ENCODE data around the gene KCNG2. TPM values are rescaled to one million over a fixed set of nuclear protein-coding genes. Genes with fewer than 3 reads are reported as not detected.

Gene KCNG2
- total RNA-seq, 2 donors from 2014 or later = not detected

GRCh38 chr18:79887181-79888000 lies 89.7 kb downstream of the KCNG2 start:
- Histone ChIP-seq H3K27me3 (no peaks in the 10 kb centered on the region), H3K9me3 (peaks cover 0 to 13% (median 0%) of the 10 kb centered on the region in 3 donors), H3K4me3 (no peak overlapping the region), H3K4me1 (no peaks in the 10 kb centered on the region), H3K36me3 (replicated peaks in 1 of 2; ENCODE audit: insufficient read depth in 1 of 2, low read depth in 2 of 2) (no peaks in the 10 kb centered on the region), H3K27ac (no peak overlapping the region)
- intact Hi-C loops (cut with DNase I) = no loop called here
- no peak for ATAC-seq
- peak in 1 of 4 donors; percentile 1 for DNase-seq
- 81% methylated on average over 18 to 24 of the region's 30 CpGs for WGBS, 2 donors
- TF ChIP-seq CTCF (IDR thresholded peaks at IDR 0.05) = no peak
- no peak for TF ChIP-seq POLR2A (IDR thresholded peaks at IDR 0.05)

GRCh38 chr18:79888016-79888415 lies 90.3 kb downstream of the KCNG2 start:
- Histone ChIP-seq H3K27me3 (no peaks in the 10 kb centered on the region), H3K36me3 (replicated peaks in 1 of 2; ENCODE audit: insufficient read depth in 1 of 2, low read depth in 2 of 2) (no peaks in the 10 kb centered on the region), H3K27ac (no peak overlapping the region), H3K4me3 (no peak overlapping the region), H3K9me3 (peaks cover 0 to 13% (median 0%) of the 10 kb centered on the region in 3 donors), H3K4me1 (no peaks in the 10 kb centered on the region)
- DNase-seq (no peak), ATAC-seq (no peak)
- 89 to 100% methylated on average over 1 to 11 of the region's 16 CpGs for WGBS, 2 donors
- TF ChIP-seq CTCF (IDR thresholded peaks at IDR 0.05) = no peak
- no peak for TF ChIP-seq POLR2A (IDR thresholded peaks at IDR 0.05)
- intact Hi-C loops (cut with DNase I) = no loop called here

- Histone ChIP-seq H3K4me3 (no peak overlapping the region), H3K36me3 (replicated peaks in 1 of 2; ENCODE audit: insufficient read depth in 1 of 2, low read depth in 2 of 2) (no peaks in the 10 kb centered on the region), H3K9me3 (peaks cover 0 to 25% (median 0%) of the 10 kb centered on the region in 3 donors), H3K4me1 (no peaks in the 10 kb centered on the region), H3K27ac (no peak overlapping the region), H3K27me3 (no peaks in the 10 kb centered on the region)
- DNase-seq (no peak), ATAC-seq (no peak)
- no peak for TF ChIP-seq POLR2A (IDR thresholded peaks at IDR 0.05)
- TF ChIP-seq CTCF (IDR thresholded peaks at IDR 0.05) = no peak
- WGBS, 2 donors = 82 to 88% methylated on average over 14 of the region's 14 CpGs
- intact Hi-C loops (cut with DNase I) = no loop called here
Observed at GRCh38 chr18:79889569-79889968, 91.8 kb downstream of the KCNG2 start.

GRCh38 chr18:79890674-79891073 lies 92.9 kb downstream of the KCNG2 start:
- H3K4me1 ChIP-seq = no peaks in the 10 kb centered on the region
- ATAC-seq = no peak
- no peaks in the 10 kb centered on the region for H3K36me3 ChIP-seq (replicated peaks in 1 of 2; ENCODE audit: insufficient read depth in 1 of 2, low read depth in 2 of 2)
- peaks cover 0 to 35% (median 0%) of the 10 kb centered on the region in 3 donors for H3K9me3 ChIP-seq
- no peak overlapping the region for H3K27ac ChIP-seq
- H3K4me3 ChIP-seq = no peak overlapping the region
- H3K27me3 ChIP-seq = no peaks in the 10 kb centered on the region
- no peak for DNase-seq
- 76 to 80% methylated on average over 5 of the region's 5 CpGs for WGBS, 2 donors
- TF ChIP-seq CTCF (IDR thresholded peaks at IDR 0.05) = no peak
- no peak for TF ChIP-seq POLR2A (IDR thresholded peaks at IDR 0.05)
- intact Hi-C loops (cut with DNase I) = no loop called here

GRCh38 chr18:79896738-79897137 lies 99.0 kb downstream of the KCNG2 start:
- no peak for TF ChIP-seq POLR2A (IDR thresholded peaks at IDR 0.05)
- ATAC-seq = no peak
- Histone ChIP-seq H3K36me3 (replicated peaks in 1 of 2; ENCODE audit: insufficient read depth in 1 of 2, low read depth in 2 of 2) (no peaks in the 10 kb centered on the region), H3K4me1 (no peaks in the 10 kb centered on the region), H3K27me3 (no peaks in the 10 kb centered on the region), H3K9me3 (peaks cover 0 to 57% (median 0%) of the 10 kb centered on the region in 3 donors), H3K27ac (no peak overlapping the region), H3K4me3 (no peak overlapping the region)
- intact Hi-C loops (cut with DNase I) = no loop called here
- WGBS, 2 donors = 62 to 81% methylated on average over 3 of the region's 3 CpGs
- DNase-seq = no peak

Data from body of pancreas (tissue), 4 donors.